ENCODE results near the gene GOLGA6L7. TPM values are rescaled to one million over a fixed set of nuclear protein-coding genes. Genes with fewer than 3 reads are reported as not detected.
"Not testable (repeated sequence)": the region's sequence is repeated elsewhere in the genome, so short reads cannot be mapped to it uniquely, and the experiment has no call there.

Gene GOLGA6L7
- total and polyA plus RNA-seq, 2 of the 4 experiments (the other 2 are of a cell fraction), result not detected

GRCh38 chr15:28868744-28869345 is 20.4 kb upstream of the GOLGA6L7 start:
- Histone ChIP-seq H3K9me1 (ENCODE audit: insufficient read depth, low read length) (no peaks in the 10 kb centered on the region; the same call in 1 of the 2 replicates), H4K8ac (ENCODE audit: low read depth in 2 of 2, low read length in 2 of 2) (no peak overlapping the region), H3K36me3 (ENCODE audit: control insufficient read depth, insufficient read depth, low read length) (no peaks in the 10 kb centered on the region), H3K18ac (ENCODE audit: low read depth, low read length) (no peak overlapping the region), H3K9ac (ENCODE audit: low read depth, low read length) (no peak overlapping the region), H2BK120ac (ENCODE audit: low read depth, low read length) (no peak overlapping the region), H3K4me3 (ENCODE audit: insufficient read depth, low read depth, low read length) (no peak overlapping the region), H2BK5ac (ENCODE audit: low read depth, low read length, poor library complexity, severe bottlenecking) (no peak overlapping the region), H3K27ac (ENCODE audit: insufficient read depth, low read length) (no peak overlapping the region), H4K5ac (ENCODE audit: low read depth, low read length) (no peak overlapping the region), H4K91ac (ENCODE audit: insufficient read depth, low read depth, low read length) (no peak overlapping the region), H3K56ac (ENCODE audit: extremely low read depth, insufficient read depth, low read length) (no peak overlapping the region), H2AFZ (replicated peaks; ENCODE audit: low read length, poor library complexity) (no peak overlapping the region), H2AK5ac (ENCODE audit: low read depth, low read length) (no peak overlapping the region), H3K27me3 (ENCODE audit: control insufficient read depth, insufficient read depth, low read length) (no peaks in the 10 kb centered on the region; the same call in 1 of the 2 replicates), H3K4me2 (ENCODE audit: low read depth, low read length) (no peak overlapping the region), H3K4me1 (ENCODE audit: control insufficient read depth, insufficient read depth, low read length) (no peaks in the 10 kb centered on the region; the same call in 1 of the 2 replicates), H3K14ac (replicated peaks; ENCODE audit: low read depth, low read length) (no peak overlapping the region), H2AK9ac (replicated peaks; ENCODE audit: low read depth, low read length, poor library complexity) (no peak overlapping the region), H3K79me1 (ENCODE audit: low read depth in 1 of 2, low read length in 2 of 2) (no peaks in the 10 kb centered on the region), H3K9me3 (ENCODE audit: control insufficient read depth, insufficient read depth, low read length) (peaks cover 2% of the 10 kb centered on the region), H3K4ac (ENCODE audit: low read depth, low read length) (no peak overlapping the region), H2BK15ac (ENCODE audit: low read depth, low read length) (no peak overlapping the region), H3K23ac (ENCODE audit: low read depth, low read length) (no peak overlapping the region), H2BK20ac (ENCODE audit: low read depth, low read length) (no peak overlapping the region), H4K20me1 (ENCODE audit: insufficient read depth, low read length) (no peaks in the 10 kb centered on the region)
- DNase-seq (no peak), ATAC-seq (ENCODE audit: low read depth) (no peak)
- intact Hi-C loops (cut with micrococcal nuclease) (no loop called here), dilution Hi-C loops (cut with HindIII; ENCODE audit: low sequenced_read_pairs, unreplicated experiment) (no loop called here), in situ Hi-C loops (cut with MboI; ENCODE audit: low sequenced_read_pairs) (no loop called here)
- no peak for TF ChIP-seq RAD21 (IDR thresholded peaks at IDR 0.05; ENCODE audit: low read length)
- TF ChIP-seq, protein P1, sequence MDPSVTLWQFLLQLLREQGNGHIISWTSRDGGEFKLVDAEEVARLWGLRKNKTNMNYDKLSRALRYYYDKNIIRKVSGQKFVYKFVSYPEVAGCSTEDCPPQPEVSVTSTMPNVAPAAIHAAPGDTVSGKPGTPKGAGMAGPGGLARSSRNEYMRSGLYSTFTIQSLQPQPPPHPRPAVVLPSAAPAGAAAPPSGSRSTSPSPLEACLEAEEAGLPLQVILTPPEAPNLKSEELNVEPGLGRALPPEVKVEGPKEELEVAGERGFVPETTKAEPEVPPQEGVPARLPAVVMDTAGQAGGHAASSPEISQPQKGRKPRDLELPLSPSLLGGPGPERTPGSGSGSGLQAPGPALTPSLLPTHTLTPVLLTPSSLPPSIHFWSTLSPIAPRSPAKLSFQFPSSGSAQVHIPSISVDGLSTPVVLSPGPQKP (IDR thresholded peaks at IDR 0.05; ENCODE audit: borderline replicate concordance, low read depth, low read length), result no peak
- TF ChIP-seq MXI1 (IDR thresholded peaks at IDR 0.05; ENCODE audit: borderline replicate concordance, low read depth, low read length), result no peak
- TF ChIP-seq RCOR1 (IDR thresholded peaks at IDR 0.05; ENCODE audit: insufficient replicate concordance, low read length), result no peak
- peak; percentile 47; the same call in 1 of the 2 replicates for TF ChIP-seq CEBPB (IDR thresholded peaks at IDR 0.05; ENCODE audit: low read depth, low read length)
- ChIA-PET POLR2A (ENCODE audit: unreplicated experiment) (no interaction called here), CTCF (interaction anchor here (0.8 to 1.2 kb wide), 2 partner anchors 10 to 11 kb away, joined by 3 to 4 read pairs; no protein-coding TSS in a partner anchor)
- no TSS peak for BruUV-seq (replicated peaks)
- 31% methylated on average over 2 of the region's 9 CpGs; no CpG with 5 or more reads in 1 of the 2 experiments for WGBS, 2 experiments (ENCODE audit: extremely low coverage in 2 of 2, insufficient read length in 1 of 2)

- H3K56ac ChIP-seq (ENCODE audit: extremely low read depth, insufficient read depth, low read length); H2AFZ ChIP-seq (replicated peaks; ENCODE audit: low read length, poor library complexity); CTCF ChIA-PET; H3K4me1 ChIP-seq (ENCODE audit: control insufficient read depth, insufficient read depth, low read length); H2BK20ac ChIP-seq (ENCODE audit: low read depth, low read length); H3K4me3 ChIP-seq (ENCODE audit: insufficient read depth, low read depth, low read length); H4K5ac ChIP-seq (ENCODE audit: low read depth, low read length); H3K4ac ChIP-seq (ENCODE audit: low read depth, low read length); H3K27ac ChIP-seq (ENCODE audit: insufficient read depth, low read length); in situ Hi-C loops (cut with MboI; ENCODE audit: low sequenced_read_pairs); H3K9ac ChIP-seq (ENCODE audit: low read depth, low read length); dilution Hi-C loops (cut with HindIII; ENCODE audit: low sequenced_read_pairs, unreplicated experiment); H2BK120ac ChIP-seq (ENCODE audit: low read depth, low read length); H3K14ac ChIP-seq (replicated peaks; ENCODE audit: low read depth, low read length); H2BK5ac ChIP-seq (ENCODE audit: low read depth, low read length, poor library complexity, severe bottlenecking); H3K9me1 ChIP-seq (ENCODE audit: insufficient read depth, low read length); DNase-seq; BruUV-seq (replicated peaks); H3K9me3 ChIP-seq (ENCODE audit: control insufficient read depth, insufficient read depth, low read length); H3K27me3 ChIP-seq (ENCODE audit: control insufficient read depth, insufficient read depth, low read length); H2BK15ac ChIP-seq (ENCODE audit: low read depth, low read length); H2AK5ac ChIP-seq (ENCODE audit: low read depth, low read length); intact Hi-C loops (cut with micrococcal nuclease); POLR2A ChIA-PET (ENCODE audit: unreplicated experiment); H3K36me3 ChIP-seq (ENCODE audit: control insufficient read depth, insufficient read depth, low read length); H3K4me2 ChIP-seq (ENCODE audit: low read depth, low read length); H4K8ac ChIP-seq (ENCODE audit: low read depth in 2 of 2, low read length in 2 of 2); H4K20me1 ChIP-seq (ENCODE audit: insufficient read depth, low read length); H3K23ac ChIP-seq (ENCODE audit: low read depth, low read length); H3K18ac ChIP-seq (ENCODE audit: low read depth, low read length); H3K79me1 ChIP-seq (ENCODE audit: low read depth in 1 of 2, low read length in 2 of 2); H2AK9ac ChIP-seq (replicated peaks; ENCODE audit: low read depth, low read length, poor library complexity); ATAC-seq (ENCODE audit: low read depth); H4K91ac ChIP-seq (ENCODE audit: insufficient read depth, low read depth, low read length): not testable (repeated sequence)
- WGBS, 2 experiments (ENCODE audit: extremely low coverage in 2 of 2, insufficient read length in 1 of 2), result 96% methylated on average over 3 of the region's 11 CpGs; no CpG with 5 or more reads in 1 of the 2 experiments
Measured at GRCh38 chr15:28861589-28862293, 13.3 kb upstream of the GOLGA6L7 start.

Measured in IMR-90 (cell line).